Uterus (tissue), 2 donors: ENCODE results near the gene KRTAP10-2.

Experiments used
- CTCF ChIP-seq, 4 experiments: fragments of 200-600 bp in 2 of 4; fragments of 450-650 bp in 2 of 4; sonication (generic) in 2 of 4; IDR thresholded peaks; one replicate each; pipeline ENCODE4 v1.5.1; 2016 to 2019; ENCODE audit warnings: antibody characterized with exemption in 4 of 4, mild to moderate bottlenecking in 2 of 4, moderate library complexity in 1 of 4
- POLR2A ChIP-seq, 2 donors: fragments of 450-650 bp; IDR thresholded peaks; one replicate each; pipeline ENCODE4 v1.6.1; 2016; ENCODE audit warnings: antibody characterized with exemption in 2 of 2, mild to moderate bottlenecking in 1 of 2, moderate library complexity in 1 of 2

- no peak for TF ChIP-seq CTCF (IDR thresholded peaks at IDR 0.05)
- TF ChIP-seq POLR2A (IDR thresholded peaks at IDR 0.05): no peak
Observed at GRCh38 chr21:44555200-44555875, 4.0 kb upstream of the KRTAP10-2 start.
